ENCODE data around the gene GNGT1. TPM values are rescaled to one million over a fixed set of nuclear protein-coding genes. Genes with fewer than 3 reads are reported as not detected.

GNGT1 gene
- total RNA-seq, 4 donors from 2014 or later, result not detected

DNA sequence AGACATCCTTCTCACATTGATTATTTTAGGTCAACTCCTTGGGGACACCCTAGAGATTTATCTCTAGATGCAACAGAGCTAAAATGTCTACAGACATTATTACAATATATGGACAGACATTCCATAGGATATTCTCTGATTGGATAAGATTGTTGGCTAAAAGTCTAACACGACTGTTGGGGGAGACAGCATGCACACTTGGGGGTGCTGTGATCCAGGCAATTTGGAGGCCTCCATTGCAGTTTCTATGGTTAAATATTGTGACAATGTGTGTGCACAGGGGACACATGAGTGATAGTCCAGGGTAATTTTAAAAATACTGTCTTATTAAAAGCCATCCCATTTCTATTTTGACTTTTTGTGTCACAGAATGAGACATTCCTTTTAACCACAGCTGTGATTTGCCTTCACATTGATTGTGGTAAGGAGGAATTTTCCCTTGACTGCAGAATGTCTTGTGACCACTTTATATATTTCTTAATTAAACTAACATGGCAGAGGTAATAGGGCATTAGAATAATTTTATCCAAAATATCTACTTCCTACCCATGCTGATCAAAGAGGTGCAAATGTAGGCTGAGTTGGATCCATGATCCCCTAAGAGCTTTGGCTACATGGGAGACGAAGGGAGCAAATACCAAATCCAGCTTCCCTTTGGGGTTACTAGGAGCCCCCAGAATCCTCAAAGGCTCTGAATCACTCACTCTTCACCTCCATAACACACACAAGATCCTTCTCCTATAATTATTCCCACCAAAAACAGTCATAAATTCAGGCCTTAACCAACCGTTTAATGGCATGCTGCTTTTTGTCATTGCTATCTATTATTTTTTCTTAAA is 23.1 kb upstream of the GNGT1 start:
- TF ChIP-seq POLR2A (IDR thresholded peaks at IDR 0.05), result no peak
- TF ChIP-seq, protein P1, sequence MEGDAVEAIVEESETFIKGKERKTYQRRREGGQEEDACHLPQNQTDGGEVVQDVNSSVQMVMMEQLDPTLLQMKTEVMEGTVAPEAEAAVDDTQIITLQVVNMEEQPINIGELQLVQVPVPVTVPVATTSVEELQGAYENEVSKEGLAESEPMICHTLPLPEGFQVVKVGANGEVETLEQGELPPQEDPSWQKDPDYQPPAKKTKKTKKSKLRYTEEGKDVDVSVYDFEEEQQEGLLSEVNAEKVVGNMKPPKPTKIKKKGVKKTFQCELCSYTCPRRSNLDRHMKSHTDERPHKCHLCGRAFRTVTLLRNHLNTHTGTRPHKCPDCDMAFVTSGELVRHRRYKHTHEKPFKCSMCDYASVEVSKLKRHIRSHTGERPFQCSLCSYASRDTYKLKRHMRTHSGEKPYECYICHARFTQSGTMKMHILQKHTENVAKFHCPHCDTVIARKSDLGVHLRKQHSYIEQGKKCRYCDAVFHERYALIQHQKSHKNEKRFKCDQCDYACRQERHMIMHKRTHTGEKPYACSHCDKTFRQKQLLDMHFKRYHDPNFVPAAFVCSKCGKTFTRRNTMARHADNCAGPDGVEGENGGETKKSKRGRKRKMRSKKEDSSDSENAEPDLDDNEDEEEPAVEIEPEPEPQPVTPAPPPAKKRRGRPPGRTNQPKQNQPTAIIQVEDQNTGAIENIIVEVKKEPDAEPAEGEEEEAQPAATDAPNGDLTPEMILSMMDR (IDR thresholded peaks at IDR 0.05), result no peak
- no peak for DNase-seq
- 78 to 79% methylated on average over 3 of the region's 3 CpGs for WGBS, 2 donors
- Histone ChIP-seq H3K9me3 (peaks cover 0 to 4% (median 0%) of the 10 kb centered on the region in 3 donors), H3K4me1 (no peaks in the 10 kb centered on the region), H3K27me3 (no peaks in the 10 kb centered on the region), H3K4me3 (no peak overlapping the region), H3K36me3 (no peaks in the 10 kb centered on the region), H3K27ac (no peak overlapping the region)
- intact Hi-C loops (cut with DNase I), result no loop called here

DNA sequence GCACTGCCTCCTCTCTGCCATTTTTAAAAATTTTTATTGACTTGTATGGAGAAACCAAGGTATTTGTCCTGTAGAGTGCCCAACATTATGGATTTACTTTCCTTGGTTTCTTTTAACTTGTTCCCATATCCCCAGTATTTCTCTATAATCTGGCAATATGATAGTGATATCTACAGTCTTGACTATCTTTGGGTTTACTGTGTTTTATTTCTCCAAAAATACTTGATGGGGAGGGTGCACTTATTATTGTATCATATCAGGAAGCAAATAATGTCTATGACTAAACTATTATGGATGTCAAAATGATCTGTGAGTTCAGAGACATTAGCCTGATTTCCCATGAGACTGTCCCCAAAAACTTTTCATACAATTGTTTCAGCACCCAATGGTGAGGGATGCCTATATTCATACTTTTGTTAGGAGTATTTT is 22.4 kb upstream of the GNGT1 start:
- TF ChIP-seq, protein P1 (IDR thresholded peaks at IDR 0.05), result no peak
- no peak for TF ChIP-seq POLR2A (IDR thresholded peaks at IDR 0.05)
- intact Hi-C loops (cut with DNase I), result no loop called here
- peaks cover 0 to 4% (median 0%) of the 10 kb centered on the region in 4 donors for H3K27me3 ChIP-seq

DNA sequence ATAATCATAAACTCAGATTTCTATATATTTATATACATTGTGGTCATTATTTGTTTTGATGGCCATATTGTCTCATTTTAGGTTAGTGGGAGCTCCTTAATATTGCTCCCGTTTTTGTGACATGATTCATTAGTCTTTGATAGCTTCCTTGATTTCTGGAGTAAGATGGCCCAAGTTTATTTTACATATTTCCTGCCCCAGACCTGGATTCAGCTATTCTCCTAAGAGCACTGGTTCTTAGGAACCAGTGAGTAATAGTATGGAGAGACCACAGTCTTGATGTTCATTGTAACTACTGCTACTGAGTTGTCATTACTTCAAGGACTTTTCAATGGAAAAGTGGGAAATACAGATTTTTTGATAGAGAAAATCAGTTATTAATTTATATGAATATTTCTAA is 21.8 kb upstream of the GNGT1 start:
- no peaks in the 10 kb centered on the region for H3K4me1 ChIP-seq
- no peak for DNase-seq
- H3K27ac ChIP-seq, result no peak overlapping the region
- H3K9me3 ChIP-seq, result peaks cover 0 to 4% (median 0%) of the 10 kb centered on the region in 3 donors
- no peak for TF ChIP-seq POLR2A (IDR thresholded peaks at IDR 0.05)
- TF ChIP-seq, protein P1 (IDR thresholded peaks at IDR 0.05), result no peak
- peaks cover 0 to 10% (median 0%) of the 10 kb centered on the region in 4 donors for H3K27me3 ChIP-seq
- H3K36me3 ChIP-seq, result no peaks in the 10 kb centered on the region
- 33 to 74% methylated on average over 1 of the region's 1 CpG for WGBS, 2 donors
- H3K4me3 ChIP-seq, result no peak overlapping the region
- intact Hi-C loops (cut with DNase I), result no loop called here

More for the DNA sequence above, 22.4 kb upstream of the GNGT1 start:
- Histone ChIP-seq H3K9me3 (peaks cover 0 to 4% (median 0%) of the 10 kb centered on the region in 3 donors), H3K27ac (no peak overlapping the region), H3K36me3 (no peaks in the 10 kb centered on the region), H3K4me3 (no peak overlapping the region), H3K4me1 (no peaks in the 10 kb centered on the region)
- no peak for DNase-seq

DNA sequence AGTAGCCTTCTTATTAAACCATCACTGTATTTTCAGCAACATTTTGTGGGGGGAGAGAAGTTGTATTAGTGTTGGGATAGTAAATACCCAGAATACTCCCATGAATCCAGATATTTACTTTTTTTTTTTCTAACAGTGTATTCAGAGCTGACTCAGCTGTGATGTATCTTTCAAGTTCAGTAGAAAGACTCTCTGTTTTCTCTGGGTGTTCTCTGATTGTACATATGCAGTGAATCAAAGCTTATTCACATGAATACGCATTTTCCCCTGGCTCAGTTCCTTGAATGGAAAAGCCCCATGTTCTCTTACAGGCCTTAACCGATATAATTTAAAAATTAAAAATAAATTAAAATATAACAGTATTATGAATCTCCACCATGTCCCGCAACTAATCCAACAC is 17.1 kb upstream of the GNGT1 start:
- Histone ChIP-seq H3K4me1 (peaks cover 0 to 14% (median 4%) of the 10 kb centered on the region in 3 donors), H3K9me3 (no peaks in the 10 kb centered on the region), H3K36me3 (no peaks in the 10 kb centered on the region), H3K27ac (no peak overlapping the region), H3K27me3 (peaks cover 0 to 31% (median 1%) of the 10 kb centered on the region in 4 donors), H3K4me3 (no peak overlapping the region)
- DNase-seq, result no peak
- no peak for TF ChIP-seq POLR2A (IDR thresholded peaks at IDR 0.05)
- TF ChIP-seq, protein P1 (IDR thresholded peaks at IDR 0.05), result no peak
- WGBS, 2 donors, result 69 to 88% methylated on average over 3 of the region's 3 CpGs
- intact Hi-C loops (cut with DNase I), result no loop called here

DNA sequence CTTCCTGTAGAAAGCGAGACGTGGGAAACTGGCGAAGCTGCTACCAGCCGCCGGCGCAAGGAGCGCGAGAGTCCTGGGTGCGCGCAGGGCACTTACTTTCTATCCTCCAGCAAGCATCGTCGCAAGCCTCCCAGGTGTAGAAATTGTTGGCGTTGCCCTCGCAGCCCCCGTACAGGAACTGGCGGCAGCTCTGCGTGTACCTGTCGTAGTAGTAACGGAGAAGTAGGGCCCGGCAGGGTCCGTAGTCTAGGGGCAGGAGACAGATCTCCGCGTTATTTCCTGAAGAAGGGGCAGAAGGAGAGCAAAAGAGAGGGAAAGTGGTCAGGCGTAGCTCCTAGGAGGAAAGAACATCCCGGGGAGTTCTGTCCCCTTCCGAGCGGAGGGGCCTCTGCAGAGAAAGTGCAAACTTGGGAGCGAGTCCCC is 16.3 kb upstream of the GNGT1 start:
- intact Hi-C loops (cut with DNase I), result no loop called here
- no peaks in the 10 kb centered on the region for H3K9me3 ChIP-seq
- WGBS, 2 donors, result 2 to 3% methylated on average over 15 to 17 of the region's 28 CpGs
- H3K27me3 ChIP-seq, result peaks cover 0 to 31% (median 1%) of the 10 kb centered on the region in 4 donors
- DNase-seq, result no peak
- H3K4me3 ChIP-seq, result peak overlapping the region; percentile 25 to 68 (median 48)
- TF ChIP-seq, protein P1 (IDR thresholded peaks at IDR 0.05), result no peak
- TF ChIP-seq POLR2A (IDR thresholded peaks at IDR 0.05), result no peak
- H3K4me1 ChIP-seq, result peaks cover 0 to 14% (median 4%) of the 10 kb centered on the region in 3 donors
- peak overlapping the region in 1 of 4 donors; percentile 18 for H3K27ac ChIP-seq
- no peaks in the 10 kb centered on the region for H3K36me3 ChIP-seq
